Measurements from ENCODE around the gene BTRC.

BTRC gene

GRCh38 chr10:101441541-101442455, 87.8 kb downstream of the BTRC start:
- Histone ChIP-seq H4K20me1 (ENCODE audit: insufficient read depth) (no peaks in the 10 kb centered on the region), H3K27ac (no peak overlapping the region), H3K36me3 (ENCODE audit: insufficient read depth) (no peaks in the 10 kb centered on the region), H3K4me1 (ENCODE audit: low read depth, poor library complexity, severe bottlenecking) (no peaks in the 10 kb centered on the region), H3K4me3 (IDR thresholded peaks at IDR 0.05; ENCODE audit: insufficient read depth, low read depth, low read length) (no peak overlapping the region), H3K79me2 (ENCODE audit: insufficient read depth, low read depth) (no peaks in the 10 kb centered on the region), H3K27me3 (ENCODE audit: insufficient read depth, low read depth) (no peaks in the 10 kb centered on the region), H3K9ac (no peak overlapping the region), H3K4me2 (no peak overlapping the region), H2AFZ (ENCODE audit: low read depth) (no peak overlapping the region)
- TF ChIP-seq, protein P1, sequence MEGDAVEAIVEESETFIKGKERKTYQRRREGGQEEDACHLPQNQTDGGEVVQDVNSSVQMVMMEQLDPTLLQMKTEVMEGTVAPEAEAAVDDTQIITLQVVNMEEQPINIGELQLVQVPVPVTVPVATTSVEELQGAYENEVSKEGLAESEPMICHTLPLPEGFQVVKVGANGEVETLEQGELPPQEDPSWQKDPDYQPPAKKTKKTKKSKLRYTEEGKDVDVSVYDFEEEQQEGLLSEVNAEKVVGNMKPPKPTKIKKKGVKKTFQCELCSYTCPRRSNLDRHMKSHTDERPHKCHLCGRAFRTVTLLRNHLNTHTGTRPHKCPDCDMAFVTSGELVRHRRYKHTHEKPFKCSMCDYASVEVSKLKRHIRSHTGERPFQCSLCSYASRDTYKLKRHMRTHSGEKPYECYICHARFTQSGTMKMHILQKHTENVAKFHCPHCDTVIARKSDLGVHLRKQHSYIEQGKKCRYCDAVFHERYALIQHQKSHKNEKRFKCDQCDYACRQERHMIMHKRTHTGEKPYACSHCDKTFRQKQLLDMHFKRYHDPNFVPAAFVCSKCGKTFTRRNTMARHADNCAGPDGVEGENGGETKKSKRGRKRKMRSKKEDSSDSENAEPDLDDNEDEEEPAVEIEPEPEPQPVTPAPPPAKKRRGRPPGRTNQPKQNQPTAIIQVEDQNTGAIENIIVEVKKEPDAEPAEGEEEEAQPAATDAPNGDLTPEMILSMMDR (conservative IDR thresholded peaks at IDR 0.05; ENCODE audit: low read depth, low read length), result peak; percentile 69

DNA sequence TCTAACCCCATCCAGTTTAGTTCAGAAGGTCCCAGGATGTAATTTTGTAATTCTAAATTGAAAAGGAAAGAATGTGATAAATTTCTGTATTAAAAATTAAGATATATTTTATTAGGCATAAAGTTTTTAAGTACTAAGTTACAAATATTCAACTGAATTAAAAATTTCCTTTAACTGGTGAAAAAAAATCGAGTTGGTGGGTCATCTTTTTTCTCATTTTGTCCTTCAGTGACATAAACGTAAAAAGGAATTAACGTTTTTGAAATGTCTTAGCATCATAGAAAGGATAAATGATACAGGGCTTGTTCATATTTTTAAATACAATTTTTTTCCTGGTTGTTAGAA, 88.5 kb downstream of the BTRC start:
- no peaks in the 10 kb centered on the region for H3K27me3 ChIP-seq (ENCODE audit: insufficient read depth, low read depth)
- no peak overlapping the region for H2AFZ ChIP-seq (ENCODE audit: low read depth)
- no peaks in the 10 kb centered on the region for H3K36me3 ChIP-seq (ENCODE audit: insufficient read depth)
- no peak overlapping the region for H3K27ac ChIP-seq
- H3K4me3 ChIP-seq (IDR thresholded peaks at IDR 0.05; ENCODE audit: insufficient read depth, low read depth, low read length), result no peak overlapping the region
- no peaks in the 10 kb centered on the region for H3K4me1 ChIP-seq (ENCODE audit: low read depth, poor library complexity, severe bottlenecking)
- H3K79me2 ChIP-seq (ENCODE audit: insufficient read depth, low read depth), result no peaks in the 10 kb centered on the region
- TF ChIP-seq, protein P1 (conservative IDR thresholded peaks at IDR 0.05; ENCODE audit: low read depth, low read length), result no peak
- H3K9ac ChIP-seq, result no peak overlapping the region
- no peak overlapping the region for H3K4me2 ChIP-seq
- H4K20me1 ChIP-seq (ENCODE audit: insufficient read depth), result no peaks in the 10 kb centered on the region

GRCh38 chr10:101444058-101444898, 90.3 kb downstream of the BTRC start:
- no peak overlapping the region for H3K27ac ChIP-seq
- no peaks in the 10 kb centered on the region for H3K27me3 ChIP-seq (ENCODE audit: insufficient read depth, low read depth)
- H3K79me2 ChIP-seq (ENCODE audit: insufficient read depth, low read depth), result no peaks in the 10 kb centered on the region
- TF ChIP-seq, protein P1 (conservative IDR thresholded peaks at IDR 0.05; ENCODE audit: low read depth, low read length), result peak; percentile 58
- H3K9ac ChIP-seq, result no peak overlapping the region
- H4K20me1 ChIP-seq (ENCODE audit: insufficient read depth), result no peaks in the 10 kb centered on the region
- no peaks in the 10 kb centered on the region for H3K36me3 ChIP-seq (ENCODE audit: insufficient read depth)
- no peak overlapping the region for H3K4me3 ChIP-seq (IDR thresholded peaks at IDR 0.05; ENCODE audit: insufficient read depth, low read depth, low read length)
- no peak overlapping the region for H2AFZ ChIP-seq (ENCODE audit: low read depth)
- no peaks in the 10 kb centered on the region for H3K4me1 ChIP-seq (ENCODE audit: low read depth, poor library complexity, severe bottlenecking)
- H3K4me2 ChIP-seq, result no peak overlapping the region

- no peaks in the 10 kb centered on the region for H4K20me1 ChIP-seq (ENCODE audit: insufficient read depth)
- TF ChIP-seq, protein P1 (conservative IDR thresholded peaks at IDR 0.05; ENCODE audit: low read depth, low read length), result no peak
- H3K9ac ChIP-seq, result no peak overlapping the region
- H3K4me2 ChIP-seq, result no peak overlapping the region
- no peaks in the 10 kb centered on the region for H3K79me2 ChIP-seq (ENCODE audit: insufficient read depth, low read depth)
- H3K27ac ChIP-seq, result no peak overlapping the region
- no peaks in the 10 kb centered on the region for H3K36me3 ChIP-seq (ENCODE audit: insufficient read depth)
- no peaks in the 10 kb centered on the region for H3K4me1 ChIP-seq (ENCODE audit: low read depth, poor library complexity, severe bottlenecking)
- H2AFZ ChIP-seq (ENCODE audit: low read depth), result no peak overlapping the region
- H3K27me3 ChIP-seq (ENCODE audit: insufficient read depth, low read depth), result no peaks in the 10 kb centered on the region
- H3K4me3 ChIP-seq (IDR thresholded peaks at IDR 0.05; ENCODE audit: insufficient read depth, low read depth, low read length), result no peak overlapping the region
Observed at GRCh38 chr10:101446071-101446470, 92.1 kb downstream of the BTRC start.

All from KMS-11 (cell line).